HL-60/S4 treated with phorbol 12-myristate 13-acetate at 8.2 ng/mL for 4 days and 3 days (cell line): ENCODE results near the gene DYSF.

ENCODE experiments used
- in situ Hi-C: fragments of 300-500 bp; cut with MboI; formaldehyde crosslinking; loops from 2 replicates; pipeline ENCODE4 v1.15.0; 2022; ENCODE audit warnings: low sequenced_read_pairs

The DYSF gene

GRCh38 chr2:71682341-71682740 lies 229.0 kb downstream of the DYSF start:
- in situ Hi-C loops: no loop called here

GRCh38 chr2:71683070-71683469 lies 229.7 kb downstream of the DYSF start:
- in situ Hi-C loops: no loop called here

GRCh38 chr2:71683666-71684065 lies 230.3 kb downstream of the DYSF start:
- in situ Hi-C loops: no loop called here

GRCh38 chr2:71684226-71685072 lies 231.1 kb downstream of the DYSF start:
- in situ Hi-C loops: no loop called here

- in situ Hi-C loops: no loop called here
These were observed 231.9 kb downstream of the DYSF start for GRCh38 chr2:71685073-71685848.

- in situ Hi-C loops: no loop called here
These were observed 232.7 kb downstream of the DYSF start for GRCh38 chr2:71685941-71686611.

GRCh38 chr2:71686781-71687180 lies 233.4 kb downstream of the DYSF start:
- in situ Hi-C loops: no loop called here

GRCh38 chr2:71687412-71687811 lies 234.1 kb downstream of the DYSF start:
- in situ Hi-C loops: no loop called here

- in situ Hi-C loops: no loop called here
These were observed 235.2 kb downstream of the DYSF start for GRCh38 chr2:71688530-71688929.

GRCh38 chr2:71689393-71689792 lies 236.0 kb downstream of the DYSF start:
- in situ Hi-C loops: no loop called here

- in situ Hi-C loops: no loop called here
These were observed 236.8 kb downstream of the DYSF start for GRCh38 chr2:71689968-71690834.

- in situ Hi-C loops: no loop called here
These were observed 237.6 kb downstream of the DYSF start for GRCh38 chr2:71690876-71691475.

- in situ Hi-C loops: no loop called here
These were observed 238.5 kb downstream of the DYSF start for GRCh38 chr2:71691747-71692441.

- in situ Hi-C loops: no loop called here
These were observed 239.4 kb downstream of the DYSF start for GRCh38 chr2:71692621-71693277.

GRCh38 chr2:71693286-71694270 lies 240.2 kb downstream of the DYSF start:
- in situ Hi-C loops: no loop called here

- in situ Hi-C loops: no loop called here
These were observed 241.3 kb downstream of the DYSF start for GRCh38 chr2:71694501-71695234.
